NCI-H524 (cell line): Measurements from ENCODE around the gene CTXN2.

Experiments used
- DNase-seq, 2 experiments: peaks; one replicate each; lab custom pipeline; 2025; lab: John Stamatoyannopoulos, UW

Gene CTXN2

GRCh38 chr15:48222627-48223026, 31.2 kb downstream of the CTXN2 start:
- no peak for DNase-seq

- no peak for DNase-seq
These were observed 34.3 kb downstream of the CTXN2 start for GRCh38 chr15:48225771-48226170.

GRCh38 chr15:48230498-48230897, 39.0 kb downstream of the CTXN2 start:
- DNase-seq: no peak

- no peak for DNase-seq
These were observed 41.8 kb downstream of the CTXN2 start for GRCh38 chr15:48233246-48233645.

- no peak for DNase-seq
These were observed 47.9 kb downstream of the CTXN2 start for GRCh38 chr15:48239334-48239733.

GRCh38 chr15:48242015-48242414, 50.5 kb downstream of the CTXN2 start:
- DNase-seq: no peak

GRCh38 chr15:48242535-48242934, 51.1 kb downstream of the CTXN2 start:
- DNase-seq: no peak

- no peak for DNase-seq
These were observed 53.5 kb downstream of the CTXN2 start for GRCh38 chr15:48244921-48245320.

- DNase-seq: no peak
These were observed 56.9 kb downstream of the CTXN2 start for GRCh38 chr15:48248414-48248813.

GRCh38 chr15:48250640-48251076, 59.2 kb downstream of the CTXN2 start:
- peak; percentile 53 to 76 for DNase-seq

GRCh38 chr15:48253172-48253571, 61.7 kb downstream of the CTXN2 start:
- no peak for DNase-seq
